ENCODE data around the gene ASPHD2. TPM values are rescaled to one million over a fixed set of nuclear protein-coding genes. Genes with fewer than 3 reads are reported as not detected.

Gene ASPHD2
- total RNA-seq, 1 donor from 2014 or later = 0.32 TPM

DNA sequence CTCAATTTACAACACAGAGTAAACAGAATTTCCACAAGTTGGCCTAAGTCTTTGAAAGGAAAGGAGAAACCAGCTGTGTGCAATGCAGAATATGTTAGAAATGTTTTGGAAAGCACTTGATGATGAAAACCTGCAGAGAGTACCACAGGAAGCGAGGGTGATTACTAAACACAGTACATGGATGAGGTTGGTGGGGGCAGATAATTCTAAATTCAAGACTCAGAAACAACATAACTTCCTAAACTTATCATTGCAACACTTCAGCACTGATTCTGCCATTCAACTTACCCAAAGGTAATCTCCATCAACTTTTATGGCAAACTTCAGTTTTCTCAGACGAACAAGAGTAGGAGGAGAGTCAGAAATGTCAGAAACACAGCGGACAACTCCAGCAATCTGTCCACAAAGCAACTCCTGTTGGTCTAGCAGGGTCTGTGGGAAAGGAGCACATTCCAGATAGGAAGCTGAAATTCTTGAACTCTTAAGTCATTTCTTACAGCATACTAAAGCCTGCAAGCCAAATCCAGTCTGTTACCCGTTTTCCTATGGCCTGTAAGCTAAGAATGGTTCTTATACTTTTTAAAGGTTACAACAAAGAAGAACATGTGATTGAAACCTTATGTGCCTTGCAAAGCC is 47.8 kb downstream of the ASPHD2 start:
- Histone ChIP-seq H3K27ac (no peak overlapping the region), H3K36me3 (peaks cover 24 to 61% of the 10 kb centered on the region in 2 donors), H3K4me1 (no peaks in the 10 kb centered on the region), H3K4me3 (no peak overlapping the region), H3K9me3 (no peaks in the 10 kb centered on the region), H3K27me3 (no peaks in the 10 kb centered on the region)
- DNase-seq (ENCODE audit: low spot score in 2 of 2) = no peak
- intact Hi-C loops (cut with DNase I) = no loop called here
- TF ChIP-seq, protein P1, sequence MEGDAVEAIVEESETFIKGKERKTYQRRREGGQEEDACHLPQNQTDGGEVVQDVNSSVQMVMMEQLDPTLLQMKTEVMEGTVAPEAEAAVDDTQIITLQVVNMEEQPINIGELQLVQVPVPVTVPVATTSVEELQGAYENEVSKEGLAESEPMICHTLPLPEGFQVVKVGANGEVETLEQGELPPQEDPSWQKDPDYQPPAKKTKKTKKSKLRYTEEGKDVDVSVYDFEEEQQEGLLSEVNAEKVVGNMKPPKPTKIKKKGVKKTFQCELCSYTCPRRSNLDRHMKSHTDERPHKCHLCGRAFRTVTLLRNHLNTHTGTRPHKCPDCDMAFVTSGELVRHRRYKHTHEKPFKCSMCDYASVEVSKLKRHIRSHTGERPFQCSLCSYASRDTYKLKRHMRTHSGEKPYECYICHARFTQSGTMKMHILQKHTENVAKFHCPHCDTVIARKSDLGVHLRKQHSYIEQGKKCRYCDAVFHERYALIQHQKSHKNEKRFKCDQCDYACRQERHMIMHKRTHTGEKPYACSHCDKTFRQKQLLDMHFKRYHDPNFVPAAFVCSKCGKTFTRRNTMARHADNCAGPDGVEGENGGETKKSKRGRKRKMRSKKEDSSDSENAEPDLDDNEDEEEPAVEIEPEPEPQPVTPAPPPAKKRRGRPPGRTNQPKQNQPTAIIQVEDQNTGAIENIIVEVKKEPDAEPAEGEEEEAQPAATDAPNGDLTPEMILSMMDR (IDR thresholded peaks at IDR 0.05) = no peak

DNA sequence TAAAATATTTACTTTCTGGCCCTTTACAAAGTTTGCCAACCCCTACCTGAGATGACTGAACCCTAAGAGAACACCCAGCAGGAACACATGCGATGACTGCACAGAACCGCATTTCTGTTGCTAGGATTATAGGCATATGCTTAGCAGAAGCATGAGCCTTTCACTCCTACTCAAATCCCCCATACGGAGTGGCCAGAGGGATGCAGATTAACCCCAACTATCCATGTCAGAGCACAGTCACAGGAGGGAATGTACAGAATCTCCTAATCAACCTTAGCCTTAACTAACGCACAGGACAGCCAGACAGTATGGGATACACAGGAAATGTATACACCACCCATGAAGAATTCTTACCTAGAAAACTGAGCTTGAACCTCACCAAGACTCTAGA is 48.3 kb downstream of the ASPHD2 start:
- Histone ChIP-seq H3K36me3 (peaks cover 19 to 55% of the 10 kb centered on the region in 2 donors), H3K27me3 (no peaks in the 10 kb centered on the region), H3K4me1 (no peaks in the 10 kb centered on the region), H3K27ac (no peak overlapping the region), H3K4me3 (no peak overlapping the region), H3K9me3 (no peaks in the 10 kb centered on the region)
- TF ChIP-seq, protein P1 (IDR thresholded peaks at IDR 0.05) = no peak
- DNase-seq (ENCODE audit: low spot score in 2 of 2) = no peak
- intact Hi-C loops (cut with DNase I) = no loop called here

DNA sequence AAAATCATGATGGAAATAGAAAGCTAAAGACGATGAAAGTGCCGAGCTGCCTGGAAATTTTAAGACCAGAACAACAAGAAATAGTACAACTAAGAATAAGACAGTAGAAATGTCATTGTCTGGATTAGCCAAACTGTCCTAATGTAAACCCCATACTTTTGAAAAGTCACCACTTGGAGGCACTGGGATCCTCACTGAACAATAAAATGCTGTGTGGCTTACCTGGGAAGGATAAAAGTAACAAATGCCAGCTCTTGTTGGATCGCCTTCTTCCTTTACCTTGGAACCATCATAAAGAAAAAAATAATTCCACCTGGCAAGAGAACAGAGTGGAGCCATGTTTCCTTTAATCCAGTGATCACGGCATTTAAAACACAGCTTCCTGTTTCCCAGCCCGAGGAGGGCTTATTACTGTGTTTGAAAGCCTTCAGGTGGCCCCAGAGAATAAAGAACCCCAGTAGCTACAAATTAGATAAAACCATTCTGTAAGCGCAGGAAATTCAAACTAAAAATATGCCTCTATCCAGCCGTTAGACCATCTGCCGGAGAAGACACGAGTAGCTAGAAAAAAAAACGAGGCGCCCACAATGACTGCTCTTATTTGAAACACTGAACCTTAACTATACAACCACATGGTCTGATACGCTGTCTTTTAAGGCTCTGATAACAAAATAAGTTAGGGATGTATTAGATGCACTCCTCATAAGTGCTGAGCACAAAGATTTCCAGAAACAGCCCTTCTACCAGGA is 50.2 kb downstream of the ASPHD2 start:
- TF ChIP-seq, protein P1 (IDR thresholded peaks at IDR 0.05) = no peak
- peaks cover 6 to 9% of the 10 kb centered on the region in 2 donors for H3K4me1 ChIP-seq
- peaks cover 16 to 38% of the 10 kb centered on the region in 2 donors for H3K36me3 ChIP-seq
- H3K27ac ChIP-seq = no peak overlapping the region
- H3K4me3 ChIP-seq = no peak overlapping the region
- no peak for DNase-seq (ENCODE audit: low spot score in 2 of 2)
- intact Hi-C loops (cut with DNase I) = no loop called here
- H3K27me3 ChIP-seq = no peaks in the 10 kb centered on the region
- no peaks in the 10 kb centered on the region for H3K9me3 ChIP-seq

DNA sequence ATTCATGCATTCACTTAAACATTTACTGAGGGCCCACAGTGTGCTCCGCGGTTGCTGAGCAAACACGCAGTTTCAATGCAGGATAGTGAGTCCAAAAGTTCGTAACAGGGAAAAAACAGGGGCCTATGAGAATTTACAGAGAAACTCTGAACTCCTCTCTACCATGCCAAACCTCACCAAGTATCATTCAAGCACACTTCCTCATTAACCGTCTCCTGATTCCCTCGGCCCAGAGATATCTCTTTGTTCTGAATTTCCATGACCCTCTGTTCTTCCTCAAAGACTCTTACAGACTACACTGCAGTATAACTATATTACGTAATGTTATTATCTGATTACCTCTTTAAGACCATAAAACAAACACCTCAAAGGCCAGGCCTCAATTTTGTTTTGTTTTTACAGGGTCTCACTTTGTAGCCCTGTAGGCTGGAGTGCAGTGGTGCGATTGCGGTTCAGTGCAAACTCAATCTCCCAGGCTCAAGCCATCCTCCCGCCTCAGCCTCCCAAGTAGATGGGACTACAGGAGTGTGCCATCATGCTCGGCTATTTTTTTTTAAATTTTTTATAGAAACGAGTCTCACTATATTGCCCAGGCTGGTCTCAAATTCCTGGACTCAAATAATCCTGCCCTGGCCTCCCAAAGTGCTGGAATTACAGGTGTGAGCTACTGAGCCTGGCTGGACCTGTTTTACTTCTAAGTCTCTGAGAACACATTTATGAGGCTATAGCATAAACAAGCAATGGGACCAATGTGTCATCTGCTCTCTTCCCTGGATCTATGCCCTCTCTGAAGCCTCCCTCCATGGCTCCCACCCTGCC is 50.9 kb downstream of the ASPHD2 start:
- H3K9me3 ChIP-seq = no peaks in the 10 kb centered on the region
- DNase-seq (ENCODE audit: low spot score in 2 of 2) = no peak
- TF ChIP-seq, protein P1 (IDR thresholded peaks at IDR 0.05) = no peak
- H3K4me1 ChIP-seq = peaks cover 6 to 16% of the 10 kb centered on the region in 2 donors
- intact Hi-C loops (cut with DNase I) = no loop called here
- H3K27me3 ChIP-seq = no peaks in the 10 kb centered on the region
- peaks cover 15 to 31% of the 10 kb centered on the region in 2 donors for H3K36me3 ChIP-seq
- H3K4me3 ChIP-seq = no peak overlapping the region
- H3K27ac ChIP-seq = no peak overlapping the region

DNA sequence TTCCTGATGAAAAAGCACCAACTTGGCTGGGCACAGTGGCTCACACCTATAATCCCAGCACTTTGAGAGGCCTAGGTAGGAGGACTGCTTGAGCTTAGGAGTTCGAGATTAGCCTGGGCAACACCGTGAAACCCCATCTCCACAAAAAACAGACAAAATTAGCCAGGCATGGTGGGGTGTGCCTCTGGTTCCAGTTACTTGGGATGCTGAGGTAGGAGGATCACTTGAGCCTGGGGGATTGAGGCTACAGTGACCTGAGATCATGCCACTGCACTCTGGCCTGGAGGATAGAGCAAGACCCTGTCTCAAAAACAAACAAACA is 51.5 kb downstream of the ASPHD2 start:
- no peaks in the 10 kb centered on the region for H3K9me3 ChIP-seq
- DNase-seq (ENCODE audit: low spot score in 2 of 2) = no peak
- intact Hi-C loops (cut with DNase I) = no loop called here
- no peak overlapping the region for H3K4me3 ChIP-seq
- H3K36me3 ChIP-seq = peaks cover 11 to 25% of the 10 kb centered on the region in 2 donors
- no peak overlapping the region for H3K27ac ChIP-seq
- H3K4me1 ChIP-seq = peaks cover 6 to 16% of the 10 kb centered on the region in 2 donors
- no peaks in the 10 kb centered on the region for H3K27me3 ChIP-seq
- TF ChIP-seq, protein P1 (IDR thresholded peaks at IDR 0.05) = no peak

All from ascending aorta (tissue), 2 donors.